Posterior vena cava (tissue), 2 donors: ENCODE data around the gene DQX1. TPM values are rescaled to one million over a fixed set of nuclear protein-coding genes. Genes with fewer than 3 reads are reported as not detected.

Experiments used
- DNase-seq: peaks from one replicate; pipeline ENCODE4 v3.0.0-alpha.2; 2020; ENCODE audit warnings: low spot score
- intact Hi-C, 2 donors: fragments of 100-400 bp; cut with DNase I; formaldehyde crosslinking; loops; one replicate each; pipeline versions ENCODE4 v1.14.1 to v1.14.2; 2022 to 2023
- total RNA-seq, 2 donors: library from RNA; stranded (reverse); fragmentation: NEBNext Ultra II Directional; extraction: Animal tissue kit (Norgen Biotek cat#: 25700); gene quantifications; one replicate each; pipeline ENCODE4 v1.2.1, GENCODE V29; 2021
- donor health status: DM: yes; HTN: yes; CAD: no.
- donor health status: DM: yes; HTN: yes; CAD: no.

DQX1 gene
- total RNA-seq, 2 donors from 2014 or later, result not detected

DNA sequence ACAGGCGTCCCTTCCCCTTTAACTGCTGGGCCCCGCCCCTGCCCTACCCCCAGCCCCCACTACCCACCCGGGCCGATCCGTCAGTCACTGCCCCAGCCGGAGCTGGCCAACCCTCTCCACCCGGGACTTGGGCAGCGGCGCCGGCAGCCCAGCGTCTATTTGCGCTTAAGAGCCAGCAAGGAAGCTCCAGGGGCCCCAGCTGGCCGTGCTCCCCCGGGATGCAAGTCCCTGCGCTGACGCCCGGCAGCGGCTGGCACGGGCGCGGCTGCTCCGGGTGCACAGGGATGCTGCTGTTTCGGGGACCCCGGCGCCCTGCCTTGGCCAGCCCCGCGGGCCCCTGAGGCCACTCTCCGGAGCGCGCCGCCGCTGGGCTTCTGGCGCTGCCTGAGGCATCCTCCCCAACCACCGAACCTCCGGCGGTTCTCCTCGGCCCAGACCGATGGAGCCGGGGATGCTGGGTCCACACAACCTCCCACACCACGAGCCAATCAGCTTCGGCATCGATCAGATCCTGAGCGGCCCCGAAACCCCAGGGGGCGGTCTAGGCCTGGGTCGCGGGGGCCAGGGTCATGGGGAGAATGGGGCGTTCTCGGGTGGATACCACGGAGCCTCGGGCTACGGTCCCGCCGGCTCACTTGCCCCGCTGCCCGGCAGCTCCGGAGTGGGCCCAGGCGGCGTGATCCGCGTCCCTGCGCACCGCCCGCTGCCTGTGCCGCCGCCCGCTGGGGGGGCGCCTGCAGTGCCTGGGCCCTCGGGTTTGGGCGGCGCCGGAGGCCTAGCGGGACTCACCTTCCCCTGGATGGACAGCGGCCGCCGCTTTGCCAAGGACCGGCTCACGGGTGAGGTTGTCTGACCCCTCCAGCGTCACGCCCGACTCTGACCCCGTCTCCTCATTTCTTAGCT lies 11.4 kb downstream of the DQX1 start, which contains the start of gene TLX2:
TSS of gene TLX2 (plus strand) at position 83 of the 903 bp plus-strand sequence. CDS start at position 440, 357 bp downstream.
- intact Hi-C loops, result no loop called here
- DNase-seq, result peak; percentile 78

GRCh38 chr2:74513605-74514367 lies 12.2 kb downstream of the DQX1 start:
- DNase-seq, result peak; percentile 81
- intact Hi-C loops, result no loop called here

DNA sequence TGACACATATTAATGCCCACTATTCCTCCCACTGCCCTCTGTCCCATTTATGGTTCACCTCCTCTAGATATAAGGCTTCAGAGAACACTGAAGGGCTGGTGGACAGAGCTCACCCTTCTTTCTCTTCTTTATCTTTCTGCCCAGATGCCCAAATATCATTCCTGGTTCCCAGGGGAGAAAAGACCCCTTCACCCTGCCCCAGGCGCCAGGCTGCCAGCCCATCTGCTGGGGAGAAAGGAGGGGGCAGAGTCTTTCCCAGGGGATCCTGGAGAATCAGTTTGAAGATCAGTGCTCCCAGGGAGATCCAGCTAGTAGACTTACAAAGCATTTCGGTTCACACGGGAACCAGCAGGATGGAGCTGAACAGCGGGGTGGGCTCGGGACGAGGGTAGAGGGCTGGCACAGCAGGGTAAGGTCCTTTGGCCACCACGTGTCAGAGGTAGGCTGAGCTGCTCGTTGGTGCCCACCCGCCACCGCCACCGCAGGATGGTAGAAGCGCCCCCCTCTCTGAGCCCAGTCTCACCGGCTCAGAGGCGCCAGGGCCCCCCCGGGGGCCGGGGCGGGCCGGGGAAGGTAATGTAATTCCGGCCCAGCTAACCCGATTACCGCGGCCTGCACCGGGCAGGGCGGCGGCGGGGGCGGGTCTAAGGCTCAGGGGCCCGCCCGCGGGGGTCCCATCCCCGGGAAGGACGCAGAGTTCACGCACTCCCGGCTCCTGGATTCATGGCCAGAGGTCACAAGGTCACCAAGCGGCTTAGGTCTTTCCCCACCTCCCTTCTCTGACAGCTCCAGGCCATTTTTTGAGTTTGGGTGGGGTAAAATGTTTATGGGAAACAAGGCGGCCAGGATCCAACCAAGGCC lies 13.1 kb downstream of the DQX1 start:
- DNase-seq, result no peak
- intact Hi-C loops, result no loop called here

GRCh38 chr2:74511104-74511989 lies 14.7 kb downstream of the DQX1 start:
- DNase-seq, result peak; percentile 37
- intact Hi-C loops, result no loop called here

GRCh38 chr2:74510272-74510671 lies 15.8 kb downstream of the DQX1 start:
- DNase-seq, result peak; percentile 12
- intact Hi-C loops, result no loop called here

DNA sequence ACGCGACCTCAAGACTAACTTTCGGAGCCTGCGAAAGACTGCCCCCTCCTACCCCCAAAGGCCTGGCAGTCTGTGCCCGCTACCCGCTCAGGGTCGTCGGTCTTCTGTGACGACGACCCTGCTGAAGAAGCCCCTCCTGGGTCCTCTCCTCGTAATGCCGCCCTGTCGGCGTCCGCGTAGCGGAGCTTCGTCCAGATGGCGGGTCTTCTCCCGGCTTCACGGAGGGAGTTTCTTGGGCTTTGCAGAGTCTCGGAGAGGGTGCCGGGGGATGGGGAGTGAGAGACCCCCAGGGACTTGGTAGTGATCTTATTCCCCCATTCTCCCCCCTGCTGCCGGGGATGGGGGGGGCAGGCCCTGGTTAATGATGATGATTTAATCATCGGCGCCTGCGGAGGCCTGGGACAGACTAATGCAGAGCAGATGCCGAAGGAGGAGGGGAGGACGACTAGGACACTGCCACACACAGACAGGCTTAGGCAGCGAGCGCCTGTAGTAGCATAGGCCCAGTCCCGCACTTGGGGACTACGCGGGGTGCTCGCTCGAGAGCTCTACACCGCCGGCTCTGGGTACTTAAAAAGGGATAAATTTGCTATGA lies 18.0 kb downstream of the DQX1 start:
- peak; percentile 83 for DNase-seq
- intact Hi-C loops, result no loop called here

GRCh38 chr2:74507145-74507925 lies 18.7 kb downstream of the DQX1 start, which contains the start of gene PCGF1:
TSS of gene PCGF1 (minus strand) at chr2:74507695. CDS start at chr2:74507668, 27 bp downstream.
- DNase-seq, result peak; percentile 100
- intact Hi-C loops, result no loop called here

- intact Hi-C loops, result no loop called here
- no peak for DNase-seq
Measured at GRCh38 chr2:74505448-74506246, 20.4 kb downstream of the DQX1 start.

- peak; percentile 64 for DNase-seq
Measured at GRCh38 chr2:74504591-74504990, 21.4 kb downstream of the DQX1 start.

GRCh38 chr2:74503506-74504475 lies 22.2 kb downstream of the DQX1 start:
- peak; percentile 82 for DNase-seq
- intact Hi-C loops, result no loop called here

More at GRCh38 chr2:74504591-74504990, 21.4 kb downstream of the DQX1 start:
- intact Hi-C loops, result no loop called here

DNA sequence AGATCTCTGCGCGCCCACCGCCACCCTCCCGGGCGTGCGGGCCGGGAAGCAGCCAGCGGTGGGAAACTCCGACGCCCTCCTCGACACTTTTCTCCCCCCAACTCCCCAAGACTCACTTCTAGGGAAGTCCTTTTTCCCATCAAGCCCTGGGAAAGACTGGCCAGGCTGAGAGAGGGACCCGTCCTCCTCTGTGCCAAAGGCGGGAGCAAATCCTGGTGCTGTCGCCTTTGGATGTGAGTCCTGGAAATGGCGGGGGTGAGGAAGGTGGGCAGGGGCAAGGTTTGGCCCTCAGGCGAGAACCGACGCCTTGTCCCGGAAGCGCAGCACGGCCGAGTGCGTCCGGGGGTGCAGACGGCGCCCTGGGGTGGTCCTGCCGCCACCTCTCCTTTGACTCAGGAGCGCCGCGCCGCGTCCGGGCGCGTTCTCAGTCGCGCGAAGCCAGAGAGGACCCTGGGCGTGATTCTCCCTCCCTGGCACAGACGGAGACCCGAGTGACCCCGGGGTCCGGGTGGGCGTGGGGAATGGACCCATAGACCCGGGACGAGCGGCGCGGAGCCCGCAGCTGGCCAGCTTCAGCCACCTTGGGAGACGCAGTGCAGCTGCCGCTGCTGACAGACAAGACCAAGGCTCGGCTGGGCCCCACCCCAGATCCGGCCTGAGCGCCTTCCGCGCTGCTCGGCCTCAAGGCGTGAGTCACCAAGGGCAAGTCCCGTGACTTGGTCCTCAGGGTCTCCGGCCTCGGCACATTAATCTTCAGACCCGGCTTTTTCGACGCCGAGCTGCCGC lies 23.1 kb downstream of the DQX1 start:
- intact Hi-C loops, result no loop called here
- DNase-seq, result peak; percentile 94

- peak; percentile 79 for DNase-seq
- intact Hi-C loops, result no loop called here
Measured at GRCh38 chr2:74502147-74502719, 23.8 kb downstream of the DQX1 start.

DNA sequence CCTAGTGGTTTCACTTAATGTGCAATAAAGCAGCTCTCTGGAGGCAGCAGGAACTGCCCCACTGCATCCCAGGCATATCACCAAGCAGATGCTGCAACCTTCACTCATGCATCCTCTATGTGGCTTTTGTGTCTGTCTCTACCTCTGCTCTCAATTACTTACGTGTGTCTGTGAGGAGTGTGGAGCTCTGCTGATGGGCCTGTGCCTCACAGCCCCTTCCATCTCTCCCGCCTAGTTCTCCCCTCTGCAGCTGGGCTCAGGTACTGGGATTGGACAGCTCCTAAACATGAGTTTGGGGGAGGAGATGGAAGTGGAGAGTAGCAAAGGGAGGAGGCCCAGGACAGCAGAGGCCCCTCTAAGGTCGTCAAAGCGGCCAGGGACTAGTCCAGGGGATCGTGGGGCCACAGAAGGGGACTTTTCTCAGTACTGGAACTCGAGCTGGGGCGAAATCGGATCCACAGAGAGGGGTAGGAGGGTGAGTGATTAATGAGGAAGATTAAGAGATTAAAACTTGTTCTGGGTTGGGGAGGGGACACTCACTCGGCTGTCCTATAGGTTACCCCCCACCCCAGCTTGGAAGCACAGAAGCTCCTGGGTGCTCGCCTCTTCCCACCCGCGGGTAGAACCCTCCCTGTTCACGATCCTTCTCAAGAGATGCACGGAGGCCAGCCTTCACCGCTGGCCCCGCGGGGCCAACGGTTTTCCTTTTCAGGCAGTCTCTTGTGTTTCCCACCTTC lies 24.5 kb downstream of the DQX1 start:
- intact Hi-C loops, result no loop called here
- peak; percentile 61 for DNase-seq
